GM23248 (cell line): ENCODE data around the gene HAUS6. TPM values are rescaled to one million over a fixed set of nuclear protein-coding genes. Genes with fewer than 3 reads are reported as not detected.
"Not testable (repeated sequence)": the region's sequence is repeated elsewhere in the genome, so short reads cannot be mapped to it uniquely, and the experiment has no call there.

ENCODE experiments used
- DNase-seq: peaks from one replicate; pipeline ENCODE4 v3.0.0-alpha.2; 2015
- H2AFZ ChIP-seq: fragments of 200-600 bp; sonication (generic); 2 replicates; pipeline ENCODE4 v1.6.1; 2016; ENCODE audit warnings: antibody characterized with exemption
- H3F3A ChIP-seq: fragments of 200-600 bp; sonication (generic); 2 replicates; pipeline ENCODE4 v1.6.1; 2016; ENCODE audit warnings: mild to moderate bottlenecking, antibody characterized with exemption, mixed run types; ENCODE audit not compliant: insufficient read depth
- H3K27ac ChIP-seq: fragments of 200-600 bp; sonication (generic); 2 replicates; pipeline ENCODE4 v1.5.1; 2016; ENCODE audit warnings: mild to moderate bottlenecking
- H3K27me3 ChIP-seq: fragments of 200-600 bp; sonication (generic); replicated peaks from 2 replicates; pipeline ENCODE4 v1.6.1; 2016; ENCODE audit warnings: mild to moderate bottlenecking; ENCODE audit not compliant: insufficient read depth
- H3K36me3 ChIP-seq: fragments of 200-600 bp; sonication (generic); 2 replicates; pipeline ENCODE4 v1.6.1; 2016; ENCODE audit warnings: low read depth, mild to moderate bottlenecking
- H3K4me1 ChIP-seq: fragments of 200-600 bp; sonication (generic); 2 replicates; pipeline ENCODE4 v1.6.1; 2016; ENCODE audit warnings: mild to moderate bottlenecking; ENCODE audit not compliant: insufficient read depth
- H3K4me2 ChIP-seq: fragments of 200-600 bp; sonication (generic); one replicate; pipeline ENCODE4 v1.6.1; 2016; ENCODE audit warnings: mild to moderate bottlenecking; ENCODE audit not compliant: unreplicated experiment
- H3K4me3 ChIP-seq: fragments of 200-600 bp; sonication (generic); 2 replicates; pipeline ENCODE4 v1.5.1; 2016; ENCODE audit warnings: mild to moderate bottlenecking
- H3K79me2 ChIP-seq: fragments of 200-600 bp; sonication (generic); 2 replicates; pipeline ENCODE4 v1.6.1; 2016; ENCODE audit warnings: mild to moderate bottlenecking; ENCODE audit not compliant: insufficient read depth
- H3K9ac ChIP-seq: fragments of 200-600 bp; sonication (generic); 2 replicates; pipeline ENCODE4 v1.6.1; 2016; ENCODE audit warnings: mild to moderate bottlenecking
- H3K9me2 ChIP-seq: fragments of 200-600 bp; sonication (generic); 2 replicates; pipeline ENCODE4 v1.6.1; 2016; ENCODE audit warnings: mixed run types, mild to moderate bottlenecking, moderate library complexity; ENCODE audit not compliant: insufficient read depth
- H3K9me3 ChIP-seq: fragments of 200-600 bp; sonication (generic); one replicate; pipeline ENCODE4 v1.6.1; 2017; ENCODE audit warnings: low read depth
- H4K20me1 ChIP-seq: fragments of 200-600 bp; sonication (generic); 2 replicates; pipeline ENCODE4 v1.6.0; 2016; ENCODE audit not compliant: insufficient read depth
- EZH2 ChIP-seq: fragments of 200-600 bp; sonication (generic); IDR thresholded peaks from 2 replicates; pipeline ENCODE4 v1.6.1; 2018; ENCODE audit warnings: antibody characterized with exemption, mild to moderate bottlenecking; ENCODE audit not compliant: insufficient read depth, poor library complexity, severe bottlenecking
- EZH2phosphoT487 ChIP-seq: fragments of 200-600 bp; sonication (generic); IDR thresholded peaks from 2 replicates; pipeline ENCODE4 v1.6.1; 2018; ENCODE audit warnings: antibody characterized with exemption, moderate library complexity, mild to moderate bottlenecking, low read depth; ENCODE audit not compliant: insufficient read depth
- WGBS, 2 experiments: methylation state at CpG; one replicate each; pipeline ENCODE4 v1.1.6; 2015 to 2017; ENCODE audit warnings: low lambda C conversion rate in 2 of 2, low coverage in 1 of 2; ENCODE audit errors: missing lambda C conversion rate in 2 of 2; 5-methylcytosine and 5-hydroxymethylcytosine counted together
- in situ Hi-C: fragments of 300-500 bp; cut with MboI; formaldehyde crosslinking; loops from 2 replicates; pipeline ENCODE4 v1.15.0; 2020
- polyA plus RNA-seq: library from polyadenylated mRNA; unstranded; fragments of >200 nt; fragmentation: Nextera tagmentation; extraction: Ambion mirVana; gene quantifications from 2 replicates; pipeline ENCODE4 v1.2.1, GENCODE V29; 2016
- total RNA-seq: library from RNA; depleted of rRNA; stranded (reverse); fragments of >200 nt; shearing (Covaris generic); gene quantifications from 2 replicates; pipeline ENCODE4 v1.2.3, GENCODE V29; 2014

Gene HAUS6
- total and polyA plus RNA-seq, 2 experiments from 2014 or later: 7.7 to 12.5 TPM

DNA sequence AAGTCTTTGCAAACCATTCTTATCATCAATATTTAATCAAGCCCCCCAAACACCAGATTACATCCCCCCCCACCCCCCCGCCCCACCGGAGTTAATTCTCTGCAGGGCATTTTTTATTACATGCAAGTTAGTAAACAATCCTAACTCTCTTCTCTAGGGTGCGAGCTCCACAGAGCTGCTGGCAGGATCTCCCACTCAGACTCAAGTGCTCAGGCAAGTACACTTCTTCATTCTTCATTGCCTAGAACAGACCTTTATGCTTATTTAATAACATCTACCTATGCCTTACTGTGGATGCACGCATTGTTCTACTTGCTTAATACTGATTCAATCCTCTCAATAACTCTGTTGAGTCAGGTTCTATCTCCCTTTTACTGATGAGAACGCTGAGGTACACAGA, 79.6 kb downstream of the HAUS6 start:
- Histone ChIP-seq H3K27me3 (0 out of 2 replicates have a peak, but pooled peaks cover 3% of the 10 kb centered on the region), H3K36me3 (no peaks in the 10 kb centered on the region), H2AFZ (no peak overlapping the region), H3K9me3 (no peaks in the 10 kb centered on the region), H3F3A (no peaks in the 10 kb centered on the region), H3K27ac (no peak overlapping the region), H3K9ac (no peak overlapping the region), H4K20me1 (no peaks in the 10 kb centered on the region), H3K79me2 (no peaks in the 10 kb centered on the region), H3K4me2 (no peak overlapping the region), H3K4me3 (no peak overlapping the region), H3K9me2 (no peaks in the 10 kb centered on the region), H3K4me1 (no peaks in the 10 kb centered on the region)
- WGBS, 2 experiments: 59 to 60% methylated on average over 5 of the region's 5 CpGs
- no peak for DNase-seq
- TF ChIP-seq EZH2: no peak
- TF ChIP-seq EZH2phosphoT487: no peak
- in situ Hi-C loops: loop anchor here (10.0 kb wide), 2 partner anchors 348 to 1198 kb away; no protein-coding TSS in a partner anchor

DNA sequence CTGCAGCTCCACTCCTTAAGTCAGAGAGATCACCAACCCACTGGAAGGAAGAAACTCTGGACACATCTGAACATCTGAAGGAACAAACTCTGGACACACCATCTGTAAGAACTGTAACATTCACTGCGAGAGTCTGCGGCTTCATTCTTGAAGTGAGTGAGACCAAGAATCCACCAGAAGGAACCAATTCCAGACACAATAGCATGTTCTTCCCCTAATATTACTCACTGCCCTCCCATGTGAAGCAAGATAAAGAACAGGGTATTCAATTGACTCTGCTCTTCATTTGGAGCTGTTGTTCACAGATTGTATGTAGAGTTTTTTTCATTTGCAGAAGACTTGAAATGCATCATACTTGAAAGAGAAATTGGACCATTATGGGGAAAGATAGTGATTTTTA, 80.5 kb downstream of the HAUS6 start:
- 95 to 96% methylated on average over 2 of the region's 2 CpGs for WGBS, 2 experiments

DNA sequence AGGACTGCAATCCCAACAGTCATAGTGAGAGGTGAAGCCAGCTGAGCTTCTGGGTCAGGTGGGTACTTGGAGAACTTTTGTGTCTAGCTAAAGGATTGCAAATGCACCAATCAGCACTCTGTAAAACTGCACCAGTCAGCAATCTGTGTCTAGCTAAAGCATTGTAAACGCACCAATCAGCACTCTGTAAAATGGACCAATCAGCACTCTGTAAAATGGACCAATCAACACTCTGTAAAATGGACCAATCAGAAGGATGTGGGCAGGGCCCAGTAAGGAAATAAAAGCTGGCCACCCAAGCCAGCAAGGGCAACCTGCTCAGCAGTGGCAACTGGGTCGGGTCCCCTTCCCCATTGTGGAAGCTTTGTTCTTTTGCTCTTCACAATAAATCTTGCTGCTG, 81.1 kb downstream of the HAUS6 start:
- H2AFZ ChIP-seq: not testable (repeated sequence)
- 95 to 100% methylated on average over 2 of the region's 2 CpGs for WGBS, 2 experiments

More for the DNA sequence above, 80.5 kb downstream of the HAUS6 start:
- no peaks in the 10 kb centered on the region for H3F3A ChIP-seq
- H4K20me1 ChIP-seq: no peaks in the 10 kb centered on the region
- H2AFZ ChIP-seq: no peak overlapping the region
- DNase-seq: no peak
- H3K36me3 ChIP-seq: no peaks in the 10 kb centered on the region
- H3K4me1 ChIP-seq: no peaks in the 10 kb centered on the region
- H3K9ac ChIP-seq: no peak overlapping the region
- no peak overlapping the region for H3K4me3 ChIP-seq
- no peak overlapping the region for H3K4me2 ChIP-seq
- H3K9me3 ChIP-seq: no peaks in the 10 kb centered on the region
- H3K79me2 ChIP-seq: no peaks in the 10 kb centered on the region
- TF ChIP-seq EZH2phosphoT487 (no peak), EZH2 (no peak)
- H3K27ac ChIP-seq: no peak overlapping the region
- H3K27me3 ChIP-seq: 0 out of 2 replicates have a peak, but pooled peaks cover 3% of the 10 kb centered on the region
- H3K9me2 ChIP-seq: no peaks in the 10 kb centered on the region
- in situ Hi-C loops: loop anchor here (10.0 kb wide), 2 partner anchors 347 to 1197 kb away; no protein-coding TSS in a partner anchor

GRCh38 chr9:19020886-19021455, 81.7 kb downstream of the HAUS6 start:
- Histone ChIP-seq H4K20me1 (no peaks in the 10 kb centered on the region), H3K9ac (no peak overlapping the region), H3K4me1 (no peaks in the 10 kb centered on the region), H3K36me3 (no peaks in the 10 kb centered on the region), H3K4me2 (no peak overlapping the region), H3F3A (no peaks in the 10 kb centered on the region), H3K4me3 (no peak overlapping the region), H2AFZ (no peak overlapping the region), H3K9me2 (no peaks in the 10 kb centered on the region), H3K27ac (no peak overlapping the region), H3K27me3 (0 out of 2 replicates have a peak, but pooled peaks cover 3% of the 10 kb centered on the region), H3K9me3 (no peaks in the 10 kb centered on the region), H3K79me2 (no peaks in the 10 kb centered on the region)
- TF ChIP-seq EZH2phosphoT487 (no peak), EZH2 (no peak)
- 69 to 84% methylated on average over 3 of the region's 3 CpGs for WGBS, 2 experiments
- no peak for DNase-seq
- in situ Hi-C loops: loop anchor here (10.0 kb wide), 2 partner anchors 346 to 1196 kb away; no protein-coding TSS in a partner anchor

More for the DNA sequence above, 81.1 kb downstream of the HAUS6 start:
- H3K4me1 ChIP-seq, H3K9me2 ChIP-seq, H3F3A ChIP-seq, H4K20me1 ChIP-seq, H3K79me2 ChIP-seq, H3K4me3 ChIP-seq, DNase-seq, H3K9ac ChIP-seq, H3K9me3 ChIP-seq, H3K36me3 ChIP-seq, H3K27me3 ChIP-seq, H3K27ac ChIP-seq, H3K4me2 ChIP-seq: not testable (repeated sequence)
- in situ Hi-C loops: loop anchor here (10.0 kb wide), 2 partner anchors 347 to 1197 kb away; no protein-coding TSS in a partner anchor

DNA sequence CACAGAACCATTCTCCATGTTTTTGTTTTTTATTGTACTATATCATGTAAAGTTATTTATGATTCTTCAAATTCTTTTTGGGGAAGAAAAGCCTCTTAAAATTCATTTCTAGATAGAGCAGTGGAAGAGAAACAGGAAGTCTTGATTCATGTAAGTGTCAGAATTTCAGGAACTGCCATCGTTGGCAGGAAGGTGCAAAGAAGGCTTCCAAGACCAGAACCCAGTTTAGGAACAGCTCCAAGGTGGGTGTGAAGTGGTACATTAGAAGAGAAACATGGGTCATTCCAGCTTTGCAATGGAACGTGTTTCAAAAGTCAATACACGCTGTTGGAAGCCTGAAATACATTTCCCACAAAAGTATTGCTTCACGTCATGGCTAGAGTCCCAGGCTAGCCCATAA, 84.5 kb downstream of the HAUS6 start:
- no peaks in the 10 kb centered on the region for H3F3A ChIP-seq
- H3K9ac ChIP-seq: no peak overlapping the region
- no peaks in the 10 kb centered on the region for H3K9me3 ChIP-seq
- H2AFZ ChIP-seq: no peak overlapping the region
- in situ Hi-C loops: loop anchor here (10.0 kb wide), 1 partner anchor 763 kb away; no protein-coding TSS in a partner anchor
- no peaks in the 10 kb centered on the region for H3K9me2 ChIP-seq
- no peaks in the 10 kb centered on the region for H3K79me2 ChIP-seq
- H3K4me2 ChIP-seq: no peak overlapping the region
- no peaks in the 10 kb centered on the region for H3K36me3 ChIP-seq
- no peak overlapping the region for H3K27ac ChIP-seq
- DNase-seq: no peak
- no peaks in the 10 kb centered on the region for H4K20me1 ChIP-seq
- TF ChIP-seq EZH2: no peak
- no peak for TF ChIP-seq EZH2phosphoT487
- H3K4me1 ChIP-seq: no peaks in the 10 kb centered on the region
- 32 to 38% methylated on average over 4 of the region's 4 CpGs for whole genome bisulfite sequencing, 2 experiments
- no peak overlapping the region for H3K4me3 ChIP-seq
- H3K27me3 ChIP-seq: no peaks in the 10 kb centered on the region
